Progenitor cell of endocrine pancreas (in vitro differentiated cells): Measurements from ENCODE around the gene TAF3. TPM values are rescaled to one million over a fixed set of nuclear protein-coding genes. Genes with fewer than 3 reads are reported as not detected.

Experiments
- DNase-seq: peaks from one replicate; pipeline ENCODE4 v3.0.0; 2021; ENCODE audit warnings: low spot score; ENCODE audit not compliant: unreplicated experiment
- H3K27ac Mint-ChIP-seq: 2 replicates; pipeline ENCODE4 v1.8.0; 2021; ENCODE audit warnings: mild to moderate bottlenecking, moderate library complexity, mixed read lengths
- H3K27me3 Mint-ChIP-seq: 2 replicates; pipeline ENCODE4 v1.8.0; 2021; ENCODE audit warnings: mixed read lengths
- H3K36me3 Mint-ChIP-seq: 2 replicates; pipeline ENCODE4 v1.8.0; 2022; ENCODE audit warnings: mixed read lengths; ENCODE audit not compliant: insufficient read depth
- H3K4me1 Mint-ChIP-seq: 2 replicates; pipeline ENCODE4 v1.8.0; 2021; ENCODE audit warnings: low read depth, mixed read lengths
- H3K4me3 Mint-ChIP-seq: 2 replicates; pipeline ENCODE4 v1.8.0; 2021; ENCODE audit warnings: low read depth, mild to moderate bottlenecking, moderate library complexity, mixed read lengths
- H3K9me3 Mint-ChIP-seq: 2 replicates; pipeline ENCODE4 v1.8.0; 2021; ENCODE audit warnings: low read depth, mixed read lengths
- total RNA-seq: library from RNA; stranded (reverse); gene quantifications from 2 replicates; pipeline ENCODE4 v1.2.1, GENCODE V29; 2021
- TF ChIP-seq, protein P1 (sequence below): fragments of 200-600 bp; sonication (generic); IDR thresholded peaks from one replicate; pipeline ENCODE4 v1.5.0; 2021; ENCODE audit warnings: antibody characterized with exemption, mild to moderate bottlenecking; ENCODE audit not compliant: unreplicated experiment

TAF3 gene
- total RNA-seq, 1 donor from 2014 or later = 9.4 TPM

DNA sequence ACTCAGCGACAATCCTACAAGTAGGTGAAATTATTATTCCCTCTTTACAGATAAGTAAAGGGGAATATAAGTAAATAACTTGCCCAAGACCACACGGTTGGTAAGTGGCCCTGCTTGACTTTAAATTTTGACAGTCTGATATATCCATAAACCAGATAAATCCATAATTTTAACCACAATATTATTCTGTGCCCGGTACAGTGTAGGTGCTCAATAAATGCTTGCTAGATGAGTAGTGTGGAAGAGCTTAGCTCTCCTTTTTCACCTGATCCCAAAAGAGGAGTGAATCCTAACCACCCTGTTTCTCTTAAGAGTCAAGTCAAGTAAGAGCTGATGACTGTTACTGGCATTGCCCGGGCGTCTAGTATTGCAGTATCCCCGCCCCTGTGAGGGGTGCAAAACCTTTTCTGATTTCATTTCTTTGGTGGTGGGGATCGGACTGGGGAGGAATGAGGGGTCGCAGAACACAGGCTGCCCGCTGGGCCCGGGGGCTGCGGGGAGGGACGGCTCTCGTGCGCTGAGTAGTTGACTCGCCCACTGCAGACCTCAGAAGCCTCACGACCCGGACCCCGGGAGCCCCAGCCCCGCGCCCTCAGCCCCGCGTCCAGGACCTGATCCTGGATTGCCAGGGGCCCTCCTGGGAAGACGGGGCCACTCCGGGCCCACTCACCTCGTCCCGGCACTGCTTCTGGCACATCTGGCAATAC is 31.0 kb upstream of the TAF3 start:
- Mint-ChIP-seq H3K27me3 (no peaks in the 10 kb centered on the region), H3K4me1 (peaks cover 14% of the 10 kb centered on the region)

DNA sequence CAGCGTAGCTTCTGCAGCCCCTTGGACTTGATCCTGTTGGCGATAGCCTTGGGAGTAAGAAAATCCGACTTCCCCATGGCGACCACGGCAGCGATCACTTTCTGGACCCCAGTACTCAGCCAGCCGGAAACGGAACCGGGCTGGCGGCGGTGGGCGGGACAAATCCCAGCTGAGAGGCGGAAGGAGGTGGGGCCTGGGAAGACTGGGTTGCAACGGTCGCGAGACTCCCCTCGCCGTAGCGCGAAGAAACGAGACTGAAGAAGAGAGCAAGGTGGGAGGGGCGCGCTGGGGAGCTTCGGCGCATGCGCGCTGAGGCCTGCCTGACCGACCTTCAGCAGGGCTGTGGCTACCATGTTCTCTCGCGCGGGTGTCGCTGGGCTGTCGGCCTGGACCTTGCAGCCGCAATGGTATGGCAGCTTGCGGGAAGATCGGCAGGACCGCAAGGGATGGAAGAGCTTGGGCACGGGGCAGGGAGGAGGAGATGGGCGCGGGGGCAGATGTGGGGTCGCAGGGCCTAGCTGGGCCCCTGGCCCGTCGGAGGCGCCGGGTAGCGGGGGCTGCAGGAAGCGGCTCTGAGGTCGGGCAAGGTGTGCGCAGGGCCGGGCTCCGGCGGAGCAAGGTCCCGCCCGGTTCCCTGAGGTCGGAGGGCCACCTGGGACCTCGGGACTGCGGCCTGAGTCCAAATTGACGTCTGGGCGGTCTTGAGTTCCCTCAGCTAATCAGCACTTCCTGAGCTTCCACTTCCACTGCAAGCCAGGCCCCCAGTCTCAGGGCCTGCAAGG is 30.3 kb upstream of the TAF3 start, which contains the start of the genes ATP5F1C and KIN:
Gene ATP5F1C (plus strand): TSS at position 321 of the 782 bp plus-strand sequence. CDS start 31 bp downstream, at position 352.
Gene KIN (minus strand): TSS at position 137 of the 782 bp plus-strand sequence. CDS start 60 bp downstream, at position 77.
- H3K4me3 Mint-ChIP-seq = no peak within 1 kb of the TSS
- no peak within 1 kb of the TSS for H3K27ac Mint-ChIP-seq
- peak; percentile 96 for DNase-seq
- TF ChIP-seq, protein P1, sequence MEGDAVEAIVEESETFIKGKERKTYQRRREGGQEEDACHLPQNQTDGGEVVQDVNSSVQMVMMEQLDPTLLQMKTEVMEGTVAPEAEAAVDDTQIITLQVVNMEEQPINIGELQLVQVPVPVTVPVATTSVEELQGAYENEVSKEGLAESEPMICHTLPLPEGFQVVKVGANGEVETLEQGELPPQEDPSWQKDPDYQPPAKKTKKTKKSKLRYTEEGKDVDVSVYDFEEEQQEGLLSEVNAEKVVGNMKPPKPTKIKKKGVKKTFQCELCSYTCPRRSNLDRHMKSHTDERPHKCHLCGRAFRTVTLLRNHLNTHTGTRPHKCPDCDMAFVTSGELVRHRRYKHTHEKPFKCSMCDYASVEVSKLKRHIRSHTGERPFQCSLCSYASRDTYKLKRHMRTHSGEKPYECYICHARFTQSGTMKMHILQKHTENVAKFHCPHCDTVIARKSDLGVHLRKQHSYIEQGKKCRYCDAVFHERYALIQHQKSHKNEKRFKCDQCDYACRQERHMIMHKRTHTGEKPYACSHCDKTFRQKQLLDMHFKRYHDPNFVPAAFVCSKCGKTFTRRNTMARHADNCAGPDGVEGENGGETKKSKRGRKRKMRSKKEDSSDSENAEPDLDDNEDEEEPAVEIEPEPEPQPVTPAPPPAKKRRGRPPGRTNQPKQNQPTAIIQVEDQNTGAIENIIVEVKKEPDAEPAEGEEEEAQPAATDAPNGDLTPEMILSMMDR = no peak
- H3K27me3 Mint-ChIP-seq = no peaks in the 10 kb centered on the region
- no peaks in the 10 kb centered on the region for H3K9me3 Mint-ChIP-seq
- H3K36me3 Mint-ChIP-seq = peaks cover 3% of the 10 kb centered on the region
- peaks cover 14% of the 10 kb centered on the region for H3K4me1 Mint-ChIP-seq

More for the DNA sequence above, 31.0 kb upstream of the TAF3 start:
- Mint-ChIP-seq H3K36me3 (peaks cover 5% of the 10 kb centered on the region), H3K4me3 (no peak overlapping the region), H3K27ac (no peak overlapping the region), H3K9me3 (no peaks in the 10 kb centered on the region)
- DNase-seq = no peak
- TF ChIP-seq, protein P1 = no peak

DNA sequence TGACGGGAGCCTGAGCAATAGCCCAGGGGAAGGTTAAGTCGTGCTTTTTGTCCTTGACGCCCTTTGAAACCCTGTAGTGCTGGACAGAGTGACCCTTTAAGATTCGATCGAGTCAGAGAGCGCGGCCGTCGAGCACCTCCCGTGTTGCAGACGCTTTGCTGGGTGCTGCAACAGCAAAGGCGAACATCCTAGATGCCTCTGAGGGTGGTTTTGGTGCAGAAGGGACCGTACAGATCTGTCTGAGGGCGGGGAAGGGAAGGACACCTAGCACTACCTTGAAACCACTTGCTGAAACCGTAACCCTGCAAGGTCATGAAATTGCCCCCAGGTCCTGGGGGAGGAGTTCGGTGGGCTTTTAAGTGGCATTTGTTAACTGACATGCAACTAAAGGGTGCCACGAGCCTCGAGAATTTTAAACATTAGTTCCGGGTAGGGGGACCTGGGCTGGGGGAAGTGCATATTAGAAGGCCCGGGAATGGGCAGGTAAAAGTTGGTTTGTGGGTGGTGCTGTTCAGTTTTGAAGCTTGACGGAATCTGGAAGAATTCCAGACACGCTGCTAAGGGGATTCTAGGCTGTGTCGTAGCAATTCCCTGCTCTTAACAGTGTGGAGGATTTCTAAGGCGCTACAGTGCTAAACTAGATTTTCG is 29.5 kb upstream of the TAF3 start:
- Mint-ChIP-seq H3K9me3 (no peaks in the 10 kb centered on the region), H3K4me3 (no peak overlapping the region)
- no peak for DNase-seq

DNA sequence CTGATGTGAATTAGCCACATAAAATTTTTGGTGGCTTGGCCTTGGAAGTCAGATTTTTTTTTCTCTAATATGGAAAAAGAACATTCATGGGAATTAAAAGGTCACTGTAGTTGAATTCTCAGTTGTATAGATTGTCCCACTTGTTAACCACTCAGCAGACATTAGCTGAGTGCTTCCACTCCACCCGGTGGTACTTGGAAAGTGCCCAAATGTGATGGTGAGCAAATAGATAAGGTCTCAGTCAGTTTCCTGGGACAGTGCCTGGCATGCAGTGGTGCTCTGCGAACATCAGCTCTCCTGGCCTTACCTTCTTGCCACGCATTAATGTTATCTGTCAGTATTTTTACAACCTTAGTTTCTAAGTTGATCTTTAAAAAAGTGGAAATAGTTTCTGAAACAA is 28.9 kb upstream of the TAF3 start:
- DNase-seq = no peak
- TF ChIP-seq, protein P1 = no peak
- Mint-ChIP-seq H3K4me3 (no peak overlapping the region), H3K27ac (no peak overlapping the region), H3K27me3 (no peaks in the 10 kb centered on the region), H3K36me3 (peaks cover 5% of the 10 kb centered on the region), H3K9me3 (no peaks in the 10 kb centered on the region), H3K4me1 (peaks cover 23% of the 10 kb centered on the region)

More for the DNA sequence above, 29.5 kb upstream of the TAF3 start:
- H3K27me3 Mint-ChIP-seq = no peaks in the 10 kb centered on the region
- peaks cover 17% of the 10 kb centered on the region for H3K4me1 Mint-ChIP-seq
- TF ChIP-seq, protein P1 = no peak
- no peak overlapping the region for H3K27ac Mint-ChIP-seq
- peaks cover 5% of the 10 kb centered on the region for H3K36me3 Mint-ChIP-seq

DNA sequence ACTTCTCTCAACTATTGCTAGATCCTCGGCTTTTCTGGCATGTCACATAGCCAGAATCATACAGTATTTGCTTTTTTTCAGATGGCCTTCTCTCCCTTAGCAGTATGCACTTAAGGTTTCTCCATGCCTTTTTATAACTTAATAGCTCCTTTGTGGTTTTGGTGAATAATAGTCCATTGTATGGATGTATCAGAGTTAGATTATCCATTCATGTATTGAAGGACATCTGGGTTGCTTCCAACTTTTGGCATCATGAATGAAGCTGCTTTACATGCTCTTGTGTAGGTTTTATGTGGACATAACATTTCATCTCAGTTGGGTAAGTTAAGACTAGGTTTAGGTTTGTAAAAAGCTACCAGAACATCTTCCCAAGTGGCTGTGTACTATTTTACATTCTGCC is 25.8 kb upstream of the TAF3 start:
- no peaks in the 10 kb centered on the region for H3K9me3 Mint-ChIP-seq
- no peak overlapping the region for H3K4me3 Mint-ChIP-seq
- H3K36me3 Mint-ChIP-seq = peaks cover 18% of the 10 kb centered on the region
- H3K27ac Mint-ChIP-seq = no peak overlapping the region
- DNase-seq = no peak
- TF ChIP-seq, protein P1 = no peak
- peaks cover 36% of the 10 kb centered on the region for H3K4me1 Mint-ChIP-seq
- H3K27me3 Mint-ChIP-seq = no peaks in the 10 kb centered on the region
